Right hindlimb (tissue), 1 donor: ENCODE measurements around the gene CARS2.
"Not testable (repeated sequence)": the region's sequence is repeated elsewhere in the genome, so short reads cannot be mapped to it uniquely, and the experiment has no call there.

ENCODE experiments used
- DNase-seq: peaks from one replicate; pipeline ENCODE4 v3.0.0-alpha.2; 2018

The CARS2 gene

DNA sequence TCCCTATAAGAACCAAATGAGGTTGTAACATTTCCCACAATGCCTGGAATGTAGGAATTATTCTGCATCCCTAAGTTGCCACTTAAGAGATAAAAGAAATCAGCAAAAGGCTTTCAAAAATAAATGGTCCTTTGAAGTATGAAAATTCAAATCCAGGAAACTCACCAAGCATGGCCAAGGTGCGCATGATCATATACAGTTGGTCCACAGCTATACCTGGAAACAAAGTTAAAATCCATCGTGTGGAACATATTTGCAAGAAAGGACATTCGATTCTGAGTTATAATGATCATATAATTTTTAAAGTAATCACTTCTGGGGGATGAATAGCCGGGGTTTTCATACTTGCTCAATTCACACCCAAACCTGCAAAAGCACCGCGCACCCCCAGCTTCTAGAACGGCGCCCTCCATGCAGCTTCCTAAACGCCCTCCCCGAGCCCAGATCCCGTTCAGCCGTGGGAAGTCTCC is 525 bp downstream of the CARS2 start:
- DNase-seq = no peak

DNA sequence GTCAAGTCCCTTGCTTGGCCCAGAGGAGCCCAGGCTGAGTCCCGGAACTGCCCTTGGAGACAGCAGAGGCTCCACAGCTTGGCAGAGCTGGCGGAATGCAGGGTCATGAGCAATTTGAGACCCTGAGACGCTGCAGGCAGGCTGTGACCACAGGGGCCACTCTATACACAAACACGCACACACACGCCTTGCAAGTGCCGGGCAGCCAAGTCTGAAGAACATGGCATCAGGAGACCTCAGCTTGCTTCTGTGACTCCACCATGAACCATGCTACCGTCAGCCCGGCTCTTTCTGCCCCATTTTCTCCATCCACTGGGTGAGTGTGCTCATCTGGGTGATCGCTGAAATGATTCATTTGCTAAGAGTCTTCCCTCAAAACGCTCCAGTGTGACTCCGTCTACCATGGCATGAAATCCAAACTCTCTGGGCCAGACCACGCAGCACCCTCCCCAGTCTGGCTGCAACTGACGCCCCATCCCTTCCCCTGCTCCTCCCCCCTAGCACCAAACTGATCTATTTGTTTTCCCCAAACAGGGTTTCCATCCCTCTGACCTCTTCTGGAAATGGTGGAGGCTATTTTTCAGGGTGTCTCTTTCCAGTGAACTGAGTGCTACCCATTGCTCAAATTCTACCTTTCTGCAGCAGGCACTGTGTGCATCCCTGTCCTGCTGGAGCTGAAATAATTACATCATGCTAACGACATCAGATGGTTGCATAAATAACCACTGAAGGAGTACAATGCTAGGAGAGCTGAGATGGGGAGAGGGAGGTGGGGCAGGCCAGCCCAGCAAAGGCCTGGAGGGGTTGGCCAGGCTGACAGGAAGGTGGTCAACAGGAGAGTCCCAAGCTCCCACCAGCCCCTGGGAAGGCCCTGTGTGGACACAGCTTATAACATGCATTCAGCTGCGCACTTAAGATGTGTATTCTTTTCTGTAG is 3.1 kb downstream of the CARS2 start:
- no peak for DNase-seq

DNA sequence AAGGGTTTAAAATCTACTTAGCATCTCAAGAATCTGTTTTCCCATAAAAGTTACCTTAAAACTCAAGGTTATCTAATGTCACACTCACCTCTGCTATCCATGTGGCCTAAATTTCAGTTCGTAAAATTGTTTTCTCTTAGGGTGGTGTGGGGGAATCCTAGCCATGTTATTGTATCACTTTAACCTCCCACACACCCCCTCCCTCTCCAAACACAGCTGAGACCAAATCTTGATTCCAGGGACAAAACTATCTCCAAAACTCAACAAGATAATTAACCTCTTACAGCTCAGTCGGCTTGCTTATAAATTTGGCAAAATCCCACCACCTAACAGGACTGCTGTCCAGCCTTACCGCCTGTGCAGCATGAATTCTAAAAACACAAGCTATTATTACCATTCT is 3.8 kb downstream of the CARS2 start:
- no peak for DNase-seq

DNA sequence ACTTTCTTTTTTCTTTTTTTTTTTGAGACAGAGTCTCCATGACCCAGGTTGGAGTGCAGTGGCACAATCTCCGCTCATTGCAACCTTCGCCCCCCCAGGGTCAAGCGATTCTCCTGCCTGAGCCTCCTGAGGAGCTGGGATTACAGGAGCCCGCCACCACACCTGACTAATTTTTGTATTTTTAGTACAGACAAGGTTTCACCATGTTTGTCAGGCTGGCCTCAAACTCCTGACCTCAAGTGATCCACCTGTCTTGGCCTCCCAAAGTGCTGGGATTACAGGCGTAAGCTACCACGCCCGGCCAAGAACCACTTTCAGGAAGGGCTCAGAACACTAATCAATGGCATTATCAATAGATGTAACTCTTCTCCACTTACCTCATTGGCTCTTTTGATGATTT is 4.9 kb downstream of the CARS2 start:
- DNase-seq = not testable (repeated sequence)

DNA sequence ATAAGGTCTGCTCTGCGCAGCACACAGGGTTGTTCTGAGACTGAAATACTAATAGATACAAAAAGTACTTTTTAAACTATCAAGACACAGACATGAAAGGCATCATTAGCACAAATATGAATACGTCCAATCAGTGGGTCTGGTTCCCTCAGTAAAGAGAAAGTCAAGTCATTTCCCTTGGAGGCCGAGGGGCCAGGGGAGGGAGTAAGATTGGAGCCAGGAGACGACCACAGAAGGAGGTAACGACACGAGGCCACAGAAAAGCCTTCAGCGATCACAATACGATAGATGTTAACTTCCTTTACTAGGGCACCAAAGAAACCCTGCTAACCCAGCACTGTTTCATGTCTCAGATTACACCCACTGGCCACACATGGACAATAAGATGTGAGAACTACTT is 5.3 kb downstream of the CARS2 start:
- no peak for DNase-seq

DNA sequence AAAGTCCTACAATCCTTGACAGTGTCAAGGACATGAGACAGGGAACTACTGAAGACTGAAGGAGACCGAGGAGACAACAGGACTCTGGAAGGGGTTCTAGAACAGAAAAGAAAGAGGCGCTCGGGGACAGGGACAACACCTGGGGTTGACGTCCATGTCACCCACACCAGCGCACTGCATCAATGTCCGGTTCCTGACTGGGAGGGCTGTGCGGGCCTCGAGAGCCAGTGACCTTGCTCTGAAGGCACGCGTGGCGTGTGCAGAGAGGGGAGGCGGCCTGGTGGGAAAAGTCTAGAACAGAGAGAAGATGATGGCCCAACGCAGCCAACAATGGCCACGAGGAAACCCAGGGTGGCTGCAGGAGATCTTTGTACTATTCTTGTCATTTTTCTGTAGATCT is 5.7 kb downstream of the CARS2 start:
- no peak for DNase-seq

DNA sequence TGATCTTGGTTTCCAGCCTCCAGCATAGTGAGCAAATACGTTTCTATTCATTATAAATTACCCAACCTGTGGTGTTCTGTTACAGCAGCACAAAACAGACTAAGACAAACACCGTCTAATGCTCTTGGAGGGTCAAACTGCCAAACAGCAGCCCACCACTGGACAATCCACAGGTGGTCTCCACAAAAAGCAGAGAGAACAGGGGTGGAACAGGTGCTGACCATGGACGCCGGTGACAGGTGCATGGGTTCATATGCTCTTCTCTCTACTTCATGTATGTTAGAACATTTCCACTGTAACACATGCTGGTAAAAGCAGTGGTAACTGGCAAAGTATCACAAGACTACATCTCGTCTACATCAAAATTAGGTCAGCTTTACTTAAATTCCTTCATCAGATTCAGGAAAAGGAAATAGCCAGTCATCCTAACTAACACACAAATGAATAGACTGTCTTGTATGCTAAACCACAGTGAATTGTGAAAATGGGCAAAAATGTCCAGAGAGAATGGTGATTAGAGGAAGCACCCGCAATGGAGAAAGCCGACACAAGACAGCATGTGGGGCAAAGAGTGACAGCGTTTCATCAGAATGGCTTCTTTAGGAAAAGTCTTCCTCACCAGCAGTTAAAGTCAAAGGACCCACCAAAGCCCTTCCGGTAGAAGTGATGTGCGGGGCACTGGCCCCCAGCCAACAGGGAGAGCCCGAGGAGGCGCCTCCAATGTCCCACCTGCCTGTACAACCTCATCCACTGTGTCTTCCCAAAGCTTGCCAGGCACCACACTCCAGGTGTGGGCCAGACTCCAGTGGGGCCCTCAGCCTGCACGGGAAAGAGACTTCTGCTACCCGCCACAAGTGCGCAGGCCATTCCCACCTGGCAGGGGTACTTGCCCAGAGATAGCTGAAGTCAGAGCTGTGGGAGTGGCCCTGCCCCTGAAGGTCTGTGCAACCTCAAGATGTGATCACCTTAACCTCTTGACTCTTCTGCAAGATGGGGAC is 6.5 kb downstream of the CARS2 start:
- DNase-seq = no peak

DNA sequence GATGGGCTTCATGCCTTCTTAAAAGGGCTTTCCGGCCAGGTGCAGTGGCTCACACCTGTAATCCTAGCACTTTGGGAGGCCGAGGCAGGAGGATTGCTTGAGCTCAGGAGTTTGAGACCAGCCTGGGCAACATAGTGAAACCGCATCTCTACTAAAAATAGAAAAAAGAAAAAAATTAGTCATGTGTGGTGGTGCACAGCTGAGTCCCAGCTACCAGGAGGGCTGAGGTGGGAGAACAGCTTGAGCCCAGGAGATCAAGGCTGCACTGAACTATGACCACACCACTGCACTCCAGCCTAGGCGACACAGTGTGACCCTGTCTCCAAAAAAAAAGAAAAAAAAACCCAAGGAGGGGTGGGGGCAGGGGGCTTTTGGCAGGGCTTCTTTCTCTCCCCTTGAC is 7.2 kb downstream of the CARS2 start:
- DNase-seq = no peak

DNA sequence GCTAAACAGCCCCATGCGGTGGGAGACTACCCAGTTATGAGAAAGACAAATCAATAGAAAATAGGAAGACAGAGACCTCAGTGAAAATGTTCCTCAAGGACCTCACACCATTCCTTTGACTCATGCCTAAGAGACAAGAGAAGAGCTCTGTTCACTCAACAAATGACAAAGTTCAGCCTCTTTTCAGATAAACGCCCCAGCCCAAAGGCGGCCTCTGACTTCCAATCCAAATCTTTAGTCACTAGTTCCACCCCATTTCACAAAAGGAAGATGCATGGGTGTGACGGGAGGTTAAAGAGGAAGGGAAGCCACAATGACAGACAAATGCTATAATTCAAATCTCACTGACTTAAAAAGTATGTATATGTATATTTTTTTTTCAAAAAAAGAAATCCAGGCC is 8.1 kb downstream of the CARS2 start:
- DNase-seq = no peak

DNA sequence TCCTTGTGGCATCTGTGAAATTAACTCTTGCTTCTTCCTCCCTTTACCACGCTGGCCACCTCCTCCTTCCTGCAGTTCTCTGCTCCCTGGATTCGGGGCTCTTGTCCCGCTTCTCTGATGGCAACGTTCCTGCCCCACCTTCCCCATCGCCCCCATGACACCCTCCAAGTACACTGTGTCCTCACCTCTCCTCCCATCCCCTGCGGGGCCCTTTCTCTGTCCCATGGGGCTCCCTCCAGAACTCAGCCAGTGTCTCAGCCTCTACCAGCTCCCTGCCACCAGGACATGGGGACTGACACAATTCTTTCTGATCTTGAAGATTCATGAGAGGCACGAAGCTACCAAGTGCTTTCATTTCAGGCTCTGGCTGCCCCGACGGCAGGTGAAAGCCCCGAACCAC is 9.1 kb downstream of the CARS2 start:
- no peak for DNase-seq

DNA sequence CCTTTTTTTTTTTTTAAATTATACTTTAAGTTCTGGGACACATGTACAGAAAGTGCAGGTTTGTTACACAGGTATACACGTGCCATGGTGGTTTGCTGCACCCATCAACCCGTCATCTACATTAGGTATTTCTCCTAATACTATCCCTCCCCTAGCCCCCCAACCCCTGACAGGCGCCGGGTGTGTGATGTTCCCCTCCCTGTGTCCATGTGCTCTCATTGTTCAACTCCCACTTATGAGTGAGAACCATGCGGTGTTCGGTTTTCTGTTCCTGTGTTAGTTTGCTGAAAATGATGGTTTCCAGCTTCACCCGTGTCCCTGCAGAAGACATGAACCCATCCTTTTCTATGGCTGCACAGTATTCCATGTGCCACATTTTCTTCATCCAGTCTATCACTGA is 10.1 kb downstream of the CARS2 start:
- not testable (repeated sequence) for DNase-seq

DNA sequence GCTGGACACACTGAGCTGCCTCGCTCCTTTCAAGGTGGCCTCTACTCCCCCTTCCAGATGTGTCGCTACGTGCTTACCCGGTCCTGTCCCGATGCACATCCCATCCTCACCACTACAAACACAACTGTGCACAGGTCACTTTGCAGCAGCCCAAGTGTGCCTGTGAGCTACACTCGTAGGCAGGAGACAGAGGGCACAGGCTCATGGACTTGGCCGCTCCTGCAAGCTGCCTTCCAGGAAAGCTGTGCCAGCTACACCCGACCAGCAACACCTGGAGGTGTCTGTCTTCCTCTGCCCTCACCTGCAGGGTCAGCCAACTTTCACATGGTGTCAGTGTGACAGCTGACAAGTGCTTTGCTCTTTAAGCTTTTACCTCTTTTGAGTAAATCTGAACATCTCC is 15.4 kb downstream of the CARS2 start:
- DNase-seq = no peak

DNA sequence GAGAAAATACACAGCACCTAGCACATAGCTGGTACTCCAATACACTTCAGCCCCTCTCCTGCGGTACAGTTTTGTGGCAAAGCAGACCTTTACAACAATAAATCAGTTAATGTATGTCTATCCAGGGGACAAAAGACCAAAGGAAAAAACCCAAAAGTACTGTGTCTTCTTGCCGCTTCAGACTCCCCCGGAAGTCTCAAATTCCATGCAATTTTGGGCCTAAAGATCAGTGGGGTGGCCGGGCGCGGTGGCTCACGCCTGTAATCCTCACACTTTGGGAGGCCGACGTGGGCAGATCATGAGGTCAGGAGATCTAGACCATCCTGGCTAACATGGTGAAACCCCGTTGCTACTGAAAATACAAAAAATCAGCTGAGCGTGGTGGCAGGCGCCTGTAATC is 16.2 kb downstream of the CARS2 start:
- DNase-seq = no peak

DNA sequence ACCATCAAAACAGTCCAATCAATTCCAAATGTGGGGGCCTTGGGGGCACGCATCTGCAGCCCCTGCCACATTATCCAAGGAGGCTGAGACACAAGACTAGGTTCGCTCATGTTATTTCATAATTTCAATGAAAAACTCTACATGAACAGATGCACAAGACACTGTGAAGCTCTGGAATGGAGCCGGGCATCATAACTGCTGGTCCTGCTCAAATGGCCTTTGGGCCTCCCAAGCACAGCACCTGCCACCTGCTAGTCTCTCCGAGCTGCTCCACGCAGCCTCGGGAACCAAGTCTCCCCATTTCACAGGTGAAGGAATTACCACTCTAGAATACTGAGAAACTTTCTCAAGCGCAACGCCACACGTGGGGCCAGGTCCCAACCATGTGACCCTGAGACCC is 16.9 kb downstream of the CARS2 start:
- no peak for DNase-seq

DNA sequence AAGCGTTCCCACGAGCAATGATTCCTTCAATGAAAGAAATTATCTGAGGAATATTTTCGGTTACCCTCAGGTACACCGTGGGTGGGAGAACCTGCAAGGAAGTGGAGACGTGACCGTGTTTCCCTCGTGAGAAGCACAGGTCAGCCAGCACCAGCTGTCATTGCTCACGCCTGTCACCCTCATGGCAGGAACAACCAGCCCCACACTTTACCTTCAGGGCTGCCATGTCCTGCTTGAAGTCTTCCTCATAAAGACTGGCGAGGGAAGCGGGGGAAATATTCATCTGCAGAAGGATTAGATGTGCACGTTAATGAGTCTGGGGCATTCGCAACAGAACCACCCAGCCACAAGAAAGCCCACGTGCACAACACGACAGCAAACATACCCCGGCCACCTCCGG is 18.2 kb downstream of the CARS2 start:
- no peak for DNase-seq

DNA sequence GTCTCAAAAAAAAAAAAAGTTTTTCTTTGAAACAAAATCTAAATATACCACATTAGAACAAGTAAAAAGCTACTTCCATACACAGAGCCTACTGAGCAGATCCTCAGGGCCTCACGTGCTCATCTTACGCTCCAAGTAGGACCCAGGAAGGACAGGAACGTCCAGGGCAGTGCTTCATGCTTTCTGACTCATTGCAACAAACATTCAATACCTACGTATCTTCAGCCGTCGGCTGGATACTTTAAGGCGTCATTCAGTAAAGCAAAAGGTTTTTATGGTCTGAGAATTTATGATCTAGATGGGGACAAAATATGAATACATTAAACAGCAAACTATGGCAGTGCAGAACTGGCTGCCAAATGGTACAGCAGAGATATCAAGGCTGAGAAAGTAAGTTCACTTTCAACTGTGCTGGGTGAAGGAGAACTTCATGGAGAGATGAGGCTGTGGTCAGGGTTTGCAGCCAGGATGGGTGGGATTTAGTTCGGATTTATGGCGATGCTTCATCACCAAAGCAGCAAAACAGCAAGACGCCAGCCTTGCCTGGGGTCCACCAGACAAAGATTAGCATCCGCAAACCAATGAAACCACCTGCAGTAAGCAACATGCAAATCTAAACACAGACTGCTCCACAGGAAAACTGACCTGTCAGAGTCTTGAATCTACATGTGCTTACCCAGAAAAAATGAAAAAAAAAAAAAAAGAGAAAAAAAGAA is 20.5 kb downstream of the CARS2 start:
- DNase-seq = no peak

DNA sequence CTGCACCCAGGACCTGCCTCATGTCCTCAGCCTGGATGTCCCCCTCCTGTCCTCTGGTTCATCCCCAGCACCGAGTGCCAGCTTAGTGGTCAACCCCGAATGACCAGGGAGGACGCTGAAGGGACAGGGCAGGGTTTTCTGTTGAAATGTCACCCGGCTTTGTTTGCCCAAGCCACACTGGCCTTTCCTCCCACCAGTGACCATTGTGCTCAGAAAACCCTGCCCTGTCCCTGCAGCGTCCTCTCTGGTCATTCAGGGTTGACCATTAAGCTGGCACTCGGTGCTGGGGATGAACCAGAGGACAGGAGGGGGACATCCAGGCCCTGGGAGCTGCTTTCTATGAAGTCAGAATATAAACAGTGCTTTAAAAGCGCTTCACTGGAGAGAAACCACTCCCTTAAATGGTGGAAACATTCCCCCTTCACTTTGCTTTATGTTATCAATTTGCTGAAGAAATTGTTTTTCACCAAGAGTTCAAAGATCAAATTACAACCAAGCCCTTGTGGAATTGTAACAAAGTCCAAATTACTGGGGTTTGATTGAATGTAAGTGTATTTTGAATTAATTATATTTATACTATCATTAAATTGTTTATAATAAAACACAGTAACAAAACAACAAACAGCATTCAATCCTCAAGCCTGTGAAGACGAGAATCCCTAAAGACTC is 21.4 kb downstream of the CARS2 start:
- no peak for DNase-seq

DNA sequence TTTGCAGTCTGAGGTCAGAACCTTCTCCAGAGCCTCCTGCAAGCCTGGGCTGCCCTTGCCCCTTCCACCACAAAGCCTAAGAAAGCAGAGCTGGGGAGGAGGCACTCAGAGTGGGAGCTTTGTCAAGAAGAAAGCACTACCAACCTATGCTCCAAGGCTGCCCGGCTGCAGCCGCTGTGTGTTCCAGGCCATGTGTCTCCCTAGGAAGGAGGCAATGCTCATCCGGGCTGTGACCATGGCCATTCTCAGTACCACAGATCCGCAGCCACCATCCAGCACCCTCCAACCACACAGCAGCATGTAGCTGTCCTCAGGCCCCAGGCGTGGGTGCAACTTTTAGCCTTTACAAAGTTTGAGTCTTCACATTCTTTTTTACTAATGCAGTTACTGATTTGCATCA is 22.0 kb downstream of the CARS2 start:
- DNase-seq = no peak

DNA sequence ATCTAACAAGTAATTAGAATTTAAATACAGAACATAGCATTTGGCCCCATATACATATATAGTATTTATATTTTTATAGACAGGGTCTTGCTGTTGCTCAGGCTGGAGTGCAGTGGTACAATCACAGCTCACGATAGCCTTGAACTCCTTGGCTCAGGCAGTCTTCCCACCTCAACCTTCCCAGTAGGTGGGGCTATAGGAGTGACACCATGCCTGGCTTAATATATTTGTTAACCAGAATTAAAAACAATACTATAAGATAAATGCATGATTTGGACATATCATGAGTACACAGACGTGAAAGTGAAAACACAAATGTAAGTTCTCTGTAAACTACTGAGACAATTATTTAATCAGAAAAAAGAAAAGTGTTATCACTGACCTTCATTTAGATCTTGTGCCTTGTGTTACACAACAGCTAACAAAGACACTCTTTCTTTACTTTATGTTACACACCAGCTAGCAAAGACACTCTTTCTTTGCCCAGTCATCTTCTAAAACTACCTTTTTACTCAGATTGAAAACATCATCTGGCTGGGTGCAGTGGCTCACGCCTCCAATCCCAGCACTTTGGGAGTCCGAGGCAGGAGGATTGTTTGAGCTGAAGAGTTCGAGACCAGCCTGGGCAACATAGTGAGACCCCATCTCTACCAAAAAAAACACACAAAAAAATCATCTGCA is 22.6 kb downstream of the CARS2 start:
- DNase-seq = no peak

DNA sequence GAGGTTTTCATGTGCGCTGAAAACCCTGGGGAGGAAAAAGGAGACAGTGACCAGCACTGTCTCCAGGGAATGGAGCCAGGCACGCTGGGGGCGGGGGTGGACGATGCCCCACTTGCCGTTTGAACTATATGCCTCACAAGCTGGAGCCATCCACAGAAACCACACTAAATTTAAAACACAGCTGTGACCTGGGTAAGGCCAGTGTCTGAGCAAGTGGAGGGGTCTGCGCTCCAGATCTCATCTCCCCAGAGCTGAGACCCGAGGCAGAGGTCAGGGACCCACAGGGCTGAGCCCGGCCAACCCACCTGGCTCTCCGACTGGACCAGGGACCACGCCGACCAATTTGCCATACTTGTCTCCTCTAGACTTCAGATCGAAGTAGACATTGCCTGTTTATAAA is 23.2 kb downstream of the CARS2 start:
- no peak for DNase-seq

DNA sequence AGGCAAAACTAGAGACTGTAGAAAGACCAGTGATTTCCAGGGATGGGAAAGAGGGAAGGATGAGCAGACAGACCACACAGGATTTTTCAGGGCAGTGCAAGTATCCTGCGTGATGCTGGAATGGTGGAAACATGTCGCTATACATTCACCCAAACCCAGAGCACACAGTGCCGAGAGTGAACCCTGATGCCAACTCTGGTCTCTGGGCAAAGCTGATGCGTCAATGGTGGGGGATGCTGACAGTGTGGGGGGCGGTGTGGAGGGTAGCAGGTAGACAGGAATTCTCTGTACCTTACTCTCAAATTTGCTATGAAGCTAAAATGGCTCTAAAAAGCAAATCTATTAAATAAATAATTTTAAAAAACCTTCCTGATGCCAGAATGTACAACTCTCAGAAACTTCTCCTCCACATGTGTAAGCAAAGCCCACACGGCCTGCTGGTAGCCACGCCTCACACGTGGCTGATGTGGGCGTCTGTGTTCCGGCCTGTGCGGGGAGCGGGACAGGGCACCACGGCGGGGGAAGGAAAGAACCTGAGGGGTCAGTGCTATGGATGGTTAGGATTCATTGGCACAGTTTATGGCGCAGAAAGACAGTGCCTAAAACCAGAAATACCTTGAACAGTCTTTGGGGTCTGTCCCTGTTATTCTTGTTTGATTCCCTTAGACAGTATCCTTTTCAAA is 23.9 kb downstream of the CARS2 start:
- DNase-seq = no peak
